Activated gamma-delta T cell treated with Interleukin-2 at 50 U/mL for 16 hours (primary cell): Measurements from ENCODE around the gene GOLGA8B.
"Not testable (repeated sequence)": the region's sequence is repeated elsewhere in the genome, so short reads cannot be mapped to it uniquely, and the experiment has no call there.

Experiments used
- DNase-seq: peaks from one replicate; pipeline ENCODE4 v3.0.0-alpha.2; 2020

The GOLGA8B gene, protein sequence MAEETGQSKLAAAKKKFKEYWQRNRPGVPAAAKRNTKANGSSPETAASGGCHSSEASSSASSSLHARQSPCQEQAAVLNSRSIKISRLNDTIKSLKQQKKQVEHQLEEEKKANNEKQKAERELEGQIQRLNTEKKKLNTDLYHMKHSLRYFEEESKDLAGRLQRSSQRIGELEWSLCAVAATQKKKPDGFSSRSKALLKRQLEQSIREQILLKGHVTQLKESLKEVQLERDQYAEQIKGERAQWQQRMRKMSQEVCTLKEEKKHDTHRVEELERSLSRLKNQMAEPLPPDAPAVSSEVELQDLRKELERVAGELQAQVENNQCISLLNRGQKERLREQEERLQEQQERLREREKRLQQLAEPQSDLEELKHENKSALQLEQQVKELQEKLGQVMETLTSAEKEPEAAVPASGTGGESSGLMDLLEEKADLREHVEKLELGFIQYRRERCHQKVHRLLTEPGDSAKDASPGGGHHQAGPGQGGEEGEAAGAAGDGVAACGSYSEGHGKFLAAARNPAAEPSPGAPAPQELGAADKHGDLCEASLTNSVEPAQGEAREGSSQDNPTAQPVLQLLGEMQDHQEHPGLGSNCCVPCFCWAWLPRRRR

DNA sequence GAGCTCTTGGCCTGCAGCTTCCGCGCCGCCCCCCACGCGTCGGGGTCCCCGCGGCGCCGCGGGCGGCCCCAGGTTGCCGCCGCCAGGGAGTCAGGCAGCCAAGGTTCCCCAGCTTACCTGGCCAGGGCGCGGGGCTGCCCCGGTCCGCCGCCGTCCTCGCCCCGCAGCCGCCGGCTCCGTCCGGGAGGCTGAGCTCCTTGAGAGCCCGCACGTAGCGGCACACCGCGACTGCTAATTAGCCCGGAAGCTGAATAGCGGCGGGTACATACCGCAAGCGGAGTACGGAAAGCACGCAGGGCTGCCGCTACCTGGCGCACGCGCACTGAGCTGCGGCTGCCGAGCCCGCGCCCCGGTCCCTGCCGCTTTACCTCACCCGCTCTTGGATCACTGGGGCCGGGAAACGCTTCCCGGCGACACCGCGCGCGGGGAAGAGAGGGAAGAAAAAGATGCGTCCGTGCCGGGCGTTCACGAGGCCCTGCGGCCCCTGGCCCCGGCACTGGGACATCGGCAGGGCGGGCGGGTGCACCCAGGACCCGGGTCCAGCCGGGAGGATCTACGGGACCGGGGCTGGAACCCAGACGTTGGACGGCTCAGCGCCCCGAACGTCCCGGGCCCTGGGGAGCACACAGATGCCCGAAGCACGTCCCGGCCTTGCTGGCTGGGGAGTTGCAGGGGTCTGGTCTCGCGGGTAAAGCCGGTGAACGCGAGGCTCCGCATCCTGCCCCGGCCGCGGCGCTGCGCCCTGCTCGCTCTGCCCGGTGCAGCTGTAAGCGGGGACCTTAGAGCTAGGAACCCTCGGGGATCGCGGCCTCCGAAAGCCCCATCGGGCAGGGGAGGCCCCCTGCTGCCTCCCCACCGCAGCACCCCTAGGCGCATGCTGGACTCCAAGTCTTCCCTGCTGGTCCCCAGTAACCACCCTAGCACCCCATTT, at the start of gene GOLGA8B:
Gene GOLGA8B (minus strand): TSS at position 253 of the 931 bp plus-strand sequence. CDS start 47,739 bp downstream, outside the sequence.
- DNase-seq, result peak; percentile 70

DNA sequence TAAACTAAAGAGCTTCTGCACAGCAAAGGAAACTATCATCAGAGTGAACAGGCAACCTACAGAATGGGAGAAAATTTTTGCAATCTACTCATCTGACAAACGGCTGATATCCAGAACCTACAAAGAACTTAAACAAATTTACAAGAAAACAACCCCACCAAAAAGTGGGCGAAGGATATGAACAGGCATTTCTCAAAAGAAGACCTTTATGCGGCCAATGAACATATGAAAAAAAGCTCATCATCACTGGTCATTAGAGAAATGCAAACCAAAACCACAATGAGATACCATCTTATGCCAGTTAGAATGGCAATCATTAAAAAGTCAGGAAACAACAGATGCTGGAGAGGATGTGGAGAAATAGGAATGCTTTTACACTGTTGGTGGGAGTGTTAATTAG, 49.7 kb upstream of the GOLGA8B start:
- not testable (repeated sequence) for DNase-seq

DNA sequence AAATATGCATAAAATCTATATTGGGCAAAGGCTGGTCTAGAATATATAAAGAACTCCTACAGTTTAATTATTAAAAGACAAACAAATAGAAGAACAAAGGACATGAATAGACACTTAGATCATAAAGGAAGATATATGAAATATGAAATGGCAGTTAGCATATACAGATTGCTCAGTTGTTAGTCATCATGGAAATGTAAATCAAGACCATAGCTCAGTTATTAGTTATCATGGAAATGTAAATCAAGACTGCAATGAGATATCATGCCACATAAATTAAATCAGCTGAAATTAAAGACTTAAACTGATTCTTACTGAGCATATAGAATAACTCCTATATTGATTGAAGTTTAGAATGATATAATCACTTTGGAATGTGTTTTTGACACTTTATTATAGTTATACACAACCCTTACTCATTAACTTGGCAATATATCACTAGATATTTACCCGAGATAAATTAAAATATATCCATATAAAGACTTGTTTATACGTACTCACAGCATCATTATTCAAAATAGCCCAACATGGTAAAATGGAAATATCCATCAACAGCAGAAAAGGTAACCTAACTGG, 45.2 kb upstream of the GOLGA8B start:
- no peak for DNase-seq

DNA sequence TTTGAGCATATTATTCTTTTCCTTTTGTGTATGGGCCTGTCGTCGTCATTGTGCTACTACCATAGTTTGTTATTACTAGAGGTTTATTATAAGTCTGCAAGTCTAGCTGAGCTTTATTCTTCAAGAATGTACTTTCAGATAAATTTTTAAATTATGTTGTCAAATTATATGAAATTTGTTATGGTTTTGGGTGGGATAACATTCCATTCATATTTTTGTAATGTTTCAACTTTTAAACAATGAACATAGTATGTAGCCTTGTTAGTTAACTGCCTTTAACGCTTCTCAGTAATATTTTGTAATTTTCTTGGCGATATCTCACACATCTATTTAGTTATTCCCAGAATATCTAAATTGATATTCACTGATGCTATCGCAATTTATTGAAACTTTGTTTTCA, 41.6 kb upstream of the GOLGA8B start:
- DNase-seq, result no peak

DNA sequence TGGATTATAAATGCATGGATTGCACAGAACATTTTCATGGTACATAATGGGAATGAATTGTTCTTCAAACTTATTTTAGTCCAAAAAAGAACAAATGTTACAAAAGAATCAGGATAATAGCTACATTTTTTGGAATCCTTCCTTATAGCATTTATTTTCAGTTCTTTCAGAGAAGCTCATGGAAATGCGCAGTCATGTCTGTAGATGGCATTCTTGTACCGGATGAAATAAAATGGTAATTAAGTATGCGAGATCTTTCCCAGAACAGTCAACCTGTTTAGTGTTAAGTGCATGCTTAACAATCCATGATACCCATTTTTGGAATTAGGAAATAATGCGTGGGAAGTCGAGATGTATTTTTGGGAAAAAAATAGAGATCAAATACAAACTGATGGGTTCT, 38.2 kb upstream of the GOLGA8B start:
- DNase-seq, result no peak

DNA sequence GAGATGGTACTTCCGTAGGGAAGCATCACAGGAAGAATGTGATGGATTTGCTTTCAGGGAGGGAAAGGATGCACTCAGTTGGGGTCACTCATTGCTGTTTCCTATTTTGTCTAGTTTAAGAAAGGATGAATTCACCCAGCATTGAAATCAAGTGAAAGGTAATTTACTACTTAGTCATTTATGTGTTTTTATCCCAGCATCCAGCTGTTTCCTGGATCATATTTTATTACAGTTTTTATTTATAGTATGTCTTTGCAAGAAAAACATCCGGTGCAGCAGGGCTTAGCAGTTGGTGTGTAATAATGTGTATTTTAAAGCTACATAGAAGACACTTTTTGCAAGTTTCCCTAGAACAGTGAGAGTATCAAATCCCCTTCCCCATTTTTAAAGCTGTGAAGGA, 37.4 kb upstream of the GOLGA8B start:
- no peak for DNase-seq

DNA sequence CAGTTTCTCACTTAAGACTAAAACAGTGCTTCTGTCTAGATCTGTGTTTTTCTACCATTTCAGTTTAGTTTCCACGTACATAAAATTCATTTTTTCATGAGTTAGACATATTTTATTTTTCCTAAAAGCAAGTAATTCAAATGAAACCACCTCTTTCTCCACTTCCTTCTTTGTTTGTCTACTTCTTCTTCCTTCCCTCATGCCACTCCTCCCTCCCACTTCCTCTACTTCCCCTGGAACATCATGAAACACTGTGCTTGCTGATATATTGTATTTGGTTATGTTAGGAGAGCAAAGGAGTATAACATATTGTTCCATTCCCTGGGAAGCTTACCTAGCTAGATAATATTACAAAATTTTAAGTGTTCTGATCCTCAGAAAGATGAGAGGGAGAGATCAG, 36.7 kb upstream of the GOLGA8B start:
- no peak for DNase-seq

DNA sequence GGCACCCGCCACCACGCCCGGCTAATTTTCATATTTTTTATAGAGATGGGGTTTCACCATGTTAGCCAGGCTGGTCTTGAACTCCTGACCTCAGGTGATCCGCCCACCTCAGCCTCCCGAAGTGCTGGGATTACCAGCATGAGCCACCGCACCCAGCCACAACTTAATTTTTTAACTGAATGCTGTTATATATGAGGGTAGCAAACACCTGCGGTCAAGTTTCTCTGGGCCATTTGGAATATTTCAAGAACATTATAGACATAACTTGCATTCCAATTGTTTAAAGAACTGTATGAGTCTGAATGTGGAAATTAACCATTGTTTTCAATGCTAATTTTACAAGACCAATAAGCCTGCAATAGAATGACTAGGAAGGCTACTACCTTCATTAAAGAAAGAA, 35.7 kb upstream of the GOLGA8B start:
- DNase-seq, result no peak

DNA sequence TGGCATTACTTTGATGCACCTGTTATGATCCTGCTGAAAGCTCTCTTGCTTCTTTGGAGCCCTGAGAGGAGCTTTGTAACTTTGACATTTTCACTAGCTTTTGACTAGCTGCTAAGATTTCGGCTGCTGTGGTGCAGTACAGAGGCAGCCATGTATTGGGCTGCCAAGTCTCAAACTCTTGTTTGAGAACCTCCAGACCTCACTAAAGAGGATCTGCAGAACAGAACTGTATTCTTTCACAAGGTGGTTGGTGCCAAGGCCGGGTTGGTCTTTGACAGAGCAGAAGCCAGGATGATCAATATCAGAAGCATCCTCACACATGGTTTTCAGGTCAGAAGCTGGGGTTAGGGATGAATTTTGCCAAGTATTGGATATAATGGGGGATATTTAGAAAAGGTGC, 34.6 kb upstream of the GOLGA8B start:
- no peak for DNase-seq

DNA sequence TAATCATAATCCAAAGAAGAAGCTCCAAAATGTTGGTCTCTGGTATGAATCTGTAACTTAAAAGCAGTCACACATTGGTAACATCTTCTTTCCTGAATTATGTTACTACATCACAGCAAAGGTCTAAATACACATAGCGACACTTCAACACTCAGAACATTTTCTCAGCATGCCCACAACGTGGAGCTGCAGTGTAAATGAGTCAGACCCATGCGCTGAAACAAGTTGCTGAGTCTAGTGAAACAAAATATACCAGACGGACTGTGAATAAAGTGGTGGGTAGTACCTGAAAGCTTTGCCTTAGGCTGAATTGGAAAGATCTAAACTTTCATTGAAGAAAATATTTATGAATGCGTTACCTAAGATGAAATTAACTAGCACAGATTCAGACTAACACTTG, 33.2 kb upstream of the GOLGA8B start:
- DNase-seq, result no peak

DNA sequence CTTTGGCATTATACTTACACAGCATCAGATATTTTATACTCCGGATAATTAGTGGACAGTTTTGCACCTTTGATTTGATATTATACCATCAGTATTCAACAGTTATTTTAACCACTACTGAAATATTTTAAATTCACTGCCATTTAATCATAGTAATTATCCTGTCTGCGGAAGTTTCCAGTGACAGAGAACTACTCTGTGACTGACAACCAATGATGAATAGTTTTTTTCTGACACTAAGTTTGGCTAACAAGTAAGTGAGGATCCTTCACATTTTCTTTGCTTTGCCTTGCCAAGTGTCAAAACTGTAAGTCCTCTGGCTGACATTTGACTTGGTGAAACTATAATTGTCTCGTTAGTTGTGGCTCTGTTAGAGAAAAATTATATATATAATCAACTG, 30.5 kb upstream of the GOLGA8B start:
- no peak for DNase-seq

DNA sequence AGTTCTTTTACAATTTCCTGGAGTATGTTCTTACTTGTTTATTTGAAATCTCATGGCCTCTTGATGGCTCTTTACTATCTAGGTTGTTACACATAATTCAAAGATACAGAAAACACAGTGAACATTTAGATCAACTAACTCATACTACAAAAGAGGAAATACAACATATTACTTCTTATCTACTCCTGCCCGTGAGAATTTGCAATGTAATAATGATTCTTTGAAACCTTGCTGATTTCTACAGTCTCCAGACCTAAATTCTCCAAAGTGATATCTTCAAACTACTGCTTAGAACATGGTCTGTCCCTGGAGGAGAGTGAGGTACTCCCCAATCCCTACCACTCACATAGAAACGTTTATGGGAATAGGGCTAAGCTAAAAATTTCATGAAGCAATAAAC, 29.9 kb upstream of the GOLGA8B start:
- DNase-seq, result no peak

DNA sequence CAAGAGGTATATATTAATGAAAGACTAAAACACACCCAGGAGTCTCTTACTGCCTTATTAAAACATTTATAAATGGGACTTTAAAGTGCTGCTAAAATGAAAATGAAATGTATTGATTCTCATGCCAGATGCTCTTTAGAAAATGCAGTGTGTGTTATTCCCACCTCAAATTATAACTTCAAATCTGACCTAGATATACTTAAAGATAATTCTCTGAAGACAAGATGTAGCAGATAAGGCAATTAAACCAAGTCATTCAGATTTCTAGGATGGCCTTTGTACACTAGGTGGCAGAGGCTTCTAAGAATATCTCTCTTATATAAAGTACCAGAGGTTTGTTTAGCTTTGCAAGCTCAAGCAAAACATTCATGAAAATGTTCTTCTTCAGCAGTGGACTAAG, 26.9 kb upstream of the GOLGA8B start:
- no peak for DNase-seq

DNA sequence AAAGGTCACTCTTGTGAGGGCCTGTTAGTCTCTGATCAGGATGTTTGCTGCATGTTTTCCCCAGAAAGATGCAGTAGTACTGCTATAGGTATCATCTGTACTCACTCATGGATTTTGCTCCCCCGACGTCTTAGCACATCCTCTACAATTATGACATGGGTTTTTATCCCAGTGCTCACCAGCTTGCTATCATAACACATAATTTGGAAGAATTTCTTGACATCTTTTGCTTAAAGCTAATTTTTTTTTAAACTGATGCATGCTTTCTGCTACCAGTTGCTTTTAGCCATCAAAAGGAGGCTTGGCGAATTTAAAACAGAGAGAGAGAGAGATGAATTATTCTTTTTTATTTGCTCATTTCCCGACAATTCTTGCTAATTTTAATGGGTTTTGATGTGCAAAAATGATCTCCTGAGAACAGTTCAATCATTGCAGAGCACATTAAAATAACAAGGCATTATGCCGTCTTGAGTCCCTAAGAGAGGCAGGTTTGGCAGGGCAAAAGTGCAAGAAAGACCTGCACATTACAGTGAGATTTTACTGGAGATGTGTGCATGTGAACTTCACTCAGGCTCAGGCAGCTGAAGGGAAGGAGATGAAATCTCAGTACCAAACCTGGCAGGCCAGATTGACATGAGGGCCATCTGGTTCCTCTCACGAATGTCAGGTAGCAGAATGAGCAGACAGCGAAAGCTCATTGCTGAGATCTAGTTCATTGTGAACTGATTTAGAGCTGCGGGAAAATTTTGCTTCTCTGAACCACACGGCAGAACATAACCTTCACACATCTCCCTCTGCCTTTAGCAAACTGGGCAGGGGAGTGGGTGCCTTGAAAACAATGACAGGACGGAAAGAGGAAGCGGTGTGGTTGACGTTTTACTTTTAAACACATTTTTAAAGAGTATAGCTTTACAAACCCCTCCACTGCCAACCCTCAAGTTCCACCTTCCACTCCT, 25.9 kb upstream of the GOLGA8B start:
- no peak for DNase-seq

DNA sequence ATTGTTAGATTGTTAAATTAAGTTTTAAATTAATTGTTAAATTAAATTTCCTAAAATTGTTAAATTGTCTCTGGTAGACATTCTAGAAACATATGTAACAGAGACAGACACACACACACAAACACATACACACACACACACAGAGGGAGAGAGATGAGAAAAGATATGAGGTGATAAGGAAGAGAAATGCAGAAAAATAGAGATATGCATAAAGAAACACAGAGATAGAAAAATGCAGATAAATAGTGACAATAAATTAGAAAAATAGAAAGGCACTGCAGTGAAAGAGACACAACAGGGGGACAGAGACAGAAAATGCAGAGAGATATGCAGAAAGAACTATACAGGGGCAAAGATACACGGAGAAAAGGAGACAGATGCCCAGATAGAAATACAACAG, 25.1 kb upstream of the GOLGA8B start:
- DNase-seq, result no peak

DNA sequence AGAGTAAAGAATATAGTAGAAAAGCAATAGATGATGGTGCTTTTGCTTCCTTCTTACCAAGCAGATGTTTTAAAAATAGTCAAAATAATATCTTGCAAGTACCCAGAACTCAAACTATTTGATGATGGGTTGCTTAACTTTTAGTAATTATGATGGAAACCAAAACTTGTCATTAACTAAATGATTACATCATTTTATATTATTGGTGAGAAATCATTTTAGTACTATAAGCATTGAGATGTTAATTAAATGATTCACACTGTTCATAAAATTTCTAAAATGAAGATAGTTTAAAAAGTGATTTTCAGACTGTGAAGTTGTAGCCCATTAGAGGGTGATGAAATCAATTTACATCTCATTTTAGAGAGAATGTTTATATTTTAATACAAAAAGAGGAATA, 24.4 kb upstream of the GOLGA8B start:
- DNase-seq, result no peak

DNA sequence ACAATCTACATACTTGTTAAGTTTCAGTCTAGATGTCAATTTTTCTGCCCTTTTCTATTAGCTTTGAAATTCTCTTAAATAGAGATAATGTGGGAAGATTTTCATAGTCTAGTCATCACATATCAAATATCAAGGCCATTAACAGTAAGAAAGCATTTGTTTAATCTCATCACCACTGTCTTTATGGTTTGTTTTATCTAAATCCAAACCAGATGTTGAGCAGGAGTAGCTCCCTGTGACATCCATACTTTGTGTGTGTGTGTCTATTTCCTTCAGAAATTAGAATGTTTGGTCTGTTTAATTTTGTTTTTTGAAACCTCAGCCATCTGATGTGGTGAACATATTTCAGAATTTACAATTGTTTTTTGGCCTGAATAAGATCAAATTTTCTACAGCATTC, 23.1 kb upstream of the GOLGA8B start:
- DNase-seq, result no peak

DNA sequence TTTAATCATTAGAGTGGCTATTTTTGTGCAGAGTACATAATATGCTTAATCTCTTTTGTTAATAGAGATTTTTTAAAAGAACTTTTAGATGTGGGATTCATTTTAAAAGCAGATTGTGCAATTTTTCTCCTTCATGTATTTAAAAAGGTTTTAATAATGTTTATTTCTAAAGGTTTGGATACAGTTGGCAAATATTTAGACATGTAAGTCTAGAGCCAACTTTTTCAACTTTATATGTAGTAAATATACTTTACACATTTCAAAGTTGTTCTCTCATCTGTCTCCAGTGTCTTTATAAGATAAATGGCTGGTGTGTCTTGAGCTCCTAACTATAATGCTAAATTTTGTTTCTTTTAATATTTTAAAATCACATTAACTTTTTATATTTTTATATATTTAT, 22.7 kb upstream of the GOLGA8B start:
- DNase-seq, result no peak

DNA sequence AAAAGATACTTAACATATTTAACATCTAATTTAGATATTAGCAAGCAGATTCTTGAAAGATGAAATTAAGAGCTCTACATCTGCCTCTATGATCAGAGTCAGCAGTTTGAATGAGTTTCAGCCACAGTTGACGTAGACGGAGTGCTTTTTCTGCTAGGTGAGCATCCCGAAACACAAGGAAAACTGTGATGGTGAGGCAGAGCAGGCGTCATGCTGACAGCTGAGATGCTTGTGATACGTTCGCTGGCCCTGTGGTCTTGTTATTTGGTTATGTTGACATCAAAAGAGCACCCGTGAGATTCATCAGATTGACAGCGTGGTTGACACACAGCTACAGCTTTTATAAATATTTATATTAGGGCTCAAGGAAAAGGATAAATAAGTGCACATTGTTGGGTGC, 19.6 kb upstream of the GOLGA8B start:
- DNase-seq, result no peak

DNA sequence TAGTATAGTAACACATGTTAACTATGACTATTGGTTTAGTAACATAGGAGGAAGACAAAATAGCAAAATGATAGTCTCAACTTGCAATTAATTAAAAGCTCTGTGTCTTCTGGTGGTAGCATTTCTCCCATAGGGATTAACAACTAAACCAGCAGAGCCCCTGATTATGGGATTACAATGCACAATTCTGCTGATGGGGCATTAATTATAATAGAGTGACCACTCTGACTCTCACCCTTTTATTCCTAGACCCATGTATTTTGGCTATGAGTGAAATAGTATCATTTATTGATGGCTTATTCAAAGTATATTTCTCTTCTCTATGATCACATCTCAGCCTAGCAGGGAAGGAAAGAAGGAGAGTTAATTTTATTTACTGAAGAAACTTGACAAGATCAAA, 17.5 kb upstream of the GOLGA8B start:
- DNase-seq, result no peak

DNA sequence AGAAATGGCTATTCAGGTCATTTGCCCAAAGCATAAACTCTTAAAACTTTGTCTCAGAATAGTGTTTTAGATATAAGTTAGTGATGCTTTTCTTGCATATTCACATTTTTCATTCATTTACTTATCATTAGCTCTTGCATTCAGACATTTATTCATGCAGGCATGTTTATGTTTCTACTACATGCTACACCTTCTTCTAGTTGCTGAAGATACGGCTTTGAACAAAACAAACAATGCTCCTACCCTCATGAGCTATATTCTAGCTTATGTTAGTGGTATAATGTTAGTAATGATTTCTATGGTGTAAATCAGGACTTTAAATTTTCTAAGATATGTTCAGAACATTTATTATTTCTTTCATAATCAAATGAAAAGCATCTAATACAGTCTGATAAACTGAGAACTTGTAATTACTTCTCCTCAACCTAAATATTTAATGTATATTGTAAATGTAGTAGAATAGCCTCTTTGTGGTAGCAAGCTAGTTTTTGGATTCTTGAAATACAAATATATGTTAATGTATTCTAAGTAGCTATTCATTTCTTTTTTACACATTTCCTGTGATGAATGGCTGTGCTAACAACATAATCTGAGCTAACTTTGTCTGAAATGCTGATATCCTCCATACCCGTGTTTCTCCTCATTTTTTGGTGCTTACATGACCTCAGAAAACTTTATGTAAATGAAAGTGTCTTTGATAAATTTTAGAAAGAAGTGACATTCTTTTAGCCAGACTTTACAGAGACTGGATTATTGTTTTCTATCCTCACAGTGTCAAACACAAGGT, 15.5 kb upstream of the GOLGA8B start:
- DNase-seq, result no peak
